Measurements from ENCODE around the gene DBH.

- TF ChIP-seq CTCF (IDR thresholded peaks at IDR 0.05 in 2 of 3, conservative IDR thresholded peaks at IDR 0.05 in 1 of 3; ENCODE audit: borderline replicate concordance in 1 of 3, insufficient read depth in 1 of 3, low read depth in 2 of 3, low read length in 2 of 3) = no peak
- no peak for TF ChIP-seq EZH2 (IDR thresholded peaks at IDR 0.05)
- no peak for TF ChIP-seq POLR2AphosphoS5 (IDR thresholded peaks at IDR 0.05; ENCODE audit: low read depth, low read length)
- no peak for TF ChIP-seq TCF7L2 (IDR thresholded peaks at IDR 0.05; ENCODE audit: borderline replicate concordance, extremely low read depth, insufficient read depth, insufficient read length)
- TF ChIP-seq MAX (IDR thresholded peaks at IDR 0.05) = no peak
- no peak for TF ChIP-seq CEBPB (IDR thresholded peaks at IDR 0.05; ENCODE audit: low read depth)
- TF ChIP-seq YY1 (IDR thresholded peaks at IDR 0.05; ENCODE audit: extremely low read depth, insufficient replicate concordance, low read depth, low read length) = no peak
- TF ChIP-seq ZFX (IDR thresholded peaks at IDR 0.05) = no peak
Measured at GRCh38 chr9:133696071-133696472, 59.9 kb downstream of the DBH start.
